Measurements from ENCODE around the gene USF3.
A peak's percentile ranks its signal among the peaks of the same experiment; 100 is the strongest.

The USF3 gene

DNA sequence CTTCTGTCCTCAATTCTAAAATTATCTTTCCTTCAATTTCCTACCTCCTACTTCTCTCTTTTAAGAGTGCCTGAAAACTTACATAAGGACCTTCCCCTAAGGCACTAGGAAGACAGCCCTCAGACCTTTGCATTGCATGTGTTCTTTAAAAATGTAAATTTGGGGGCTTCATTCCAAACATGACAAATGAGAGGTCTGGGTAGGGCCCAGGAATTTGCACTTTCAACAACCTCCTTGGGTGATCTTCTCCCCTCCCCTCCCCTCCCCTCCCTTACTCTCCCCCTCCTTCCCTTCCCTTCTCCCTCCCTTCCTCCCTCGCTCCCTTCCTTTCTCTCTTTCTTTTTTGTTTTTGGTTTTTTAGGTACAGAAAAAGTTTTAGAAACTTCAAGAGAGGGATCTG, 18.7 kb downstream of the USF3 start:
- Histone ChIP-seq H3K23ac (ENCODE audit: low read length) (no peak overlapping the region), H4K8ac (ENCODE audit: low read depth, low read length) (no peak overlapping the region), H3K18ac (ENCODE audit: low read length) (no peak overlapping the region), H3K79me1 (ENCODE audit: low read length) (no peaks in the 10 kb centered on the region), H2AK5ac (ENCODE audit: low read length) (no peak overlapping the region), H2BK15ac (replicated peaks; ENCODE audit: low read depth) (no peak overlapping the region), H3K4me2 (ENCODE audit: low read length) (no peak overlapping the region), H3K4me1 (ENCODE audit: control insufficient read depth, low read depth, low read length) (no peaks in the 10 kb centered on the region), H3K79me2 (ENCODE audit: control insufficient read depth, insufficient read depth, low read length) (no peaks in the 10 kb centered on the region), H2BK120ac (ENCODE audit: low read depth, low read length) (no peak overlapping the region), H4K5ac (ENCODE audit: low read length) (no peak overlapping the region), H3K36me3 (ENCODE audit: control insufficient read depth, insufficient read depth, low read length) (no peaks in the 10 kb centered on the region), H3K9ac (ENCODE audit: low read length) (no peak overlapping the region), H3K56ac (ENCODE audit: low read length) (no peak overlapping the region), H3K27me3 (ENCODE audit: insufficient read depth, low read length, poor library complexity) (no peaks in the 10 kb centered on the region), H3K4ac (ENCODE audit: low read depth, low read length) (no peak overlapping the region), H2BK5ac (ENCODE audit: low read length) (no peak overlapping the region), H3K27ac (ENCODE audit: low read depth, low read length) (no peak overlapping the region), H3K4me3 (ENCODE audit: low read length) (no peak overlapping the region)
- DNase-seq: peak; percentile 68
- no CpG with 5 or more reads among the region's 1 CpG for WGBS (ENCODE audit: extremely low coverage, insufficient coverage, low lambda C conversion rate)

DNA sequence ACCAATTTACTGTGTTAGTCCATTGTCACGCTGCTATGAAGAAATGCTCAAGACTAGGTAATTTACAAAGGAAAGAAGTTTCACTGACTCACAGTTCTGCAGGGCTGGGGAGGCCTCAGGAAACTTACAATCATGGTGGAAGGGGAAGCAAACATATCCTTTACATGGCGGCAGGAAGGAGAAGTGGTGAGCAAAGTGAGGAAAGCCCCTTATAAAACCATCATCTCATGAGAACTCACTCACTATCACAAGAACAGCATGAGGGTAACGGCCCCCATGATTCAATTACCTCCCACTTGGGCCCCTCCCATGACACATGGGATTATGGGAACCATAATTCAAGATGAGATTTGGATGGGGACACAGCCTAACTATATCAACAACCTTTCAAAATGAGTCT, 20.2 kb downstream of the USF3 start:
- H2BK5ac ChIP-seq (ENCODE audit: low read length): no peak overlapping the region
- H3K79me2 ChIP-seq (ENCODE audit: control insufficient read depth, insufficient read depth, low read length): no peaks in the 10 kb centered on the region
- H2AK5ac ChIP-seq (ENCODE audit: low read length): no peak overlapping the region
- H3K4me1 ChIP-seq (ENCODE audit: control insufficient read depth, low read depth, low read length): no peaks in the 10 kb centered on the region
- H3K36me3 ChIP-seq (ENCODE audit: control insufficient read depth, insufficient read depth, low read length): no peaks in the 10 kb centered on the region
- H4K5ac ChIP-seq (ENCODE audit: low read length): no peak overlapping the region
- WGBS (ENCODE audit: extremely low coverage, insufficient coverage, low lambda C conversion rate): no CpG with 5 or more reads among the region's 3 CpGs
- H3K56ac ChIP-seq (ENCODE audit: low read length): no peak overlapping the region
- H3K79me1 ChIP-seq (ENCODE audit: low read length): no peaks in the 10 kb centered on the region
- no peak overlapping the region for H2BK120ac ChIP-seq (ENCODE audit: low read depth, low read length)
- H3K27ac ChIP-seq (ENCODE audit: low read depth, low read length): no peak overlapping the region
- no peak overlapping the region for H2BK15ac ChIP-seq (replicated peaks; ENCODE audit: low read depth)
- H3K4me2 ChIP-seq (ENCODE audit: low read length): no peak overlapping the region
- no peak overlapping the region for H3K4me3 ChIP-seq (ENCODE audit: low read length)
- H3K27me3 ChIP-seq (ENCODE audit: insufficient read depth, low read length, poor library complexity): no peaks in the 10 kb centered on the region
- H3K23ac ChIP-seq (ENCODE audit: low read length): no peak overlapping the region
- no peak overlapping the region for H3K18ac ChIP-seq (ENCODE audit: low read length)
- H4K8ac ChIP-seq (ENCODE audit: low read depth, low read length): no peak overlapping the region
- H3K9ac ChIP-seq (ENCODE audit: low read length): no peak overlapping the region
- DNase-seq: no peak
- H3K4ac ChIP-seq (ENCODE audit: low read depth, low read length): no peak overlapping the region

DNA sequence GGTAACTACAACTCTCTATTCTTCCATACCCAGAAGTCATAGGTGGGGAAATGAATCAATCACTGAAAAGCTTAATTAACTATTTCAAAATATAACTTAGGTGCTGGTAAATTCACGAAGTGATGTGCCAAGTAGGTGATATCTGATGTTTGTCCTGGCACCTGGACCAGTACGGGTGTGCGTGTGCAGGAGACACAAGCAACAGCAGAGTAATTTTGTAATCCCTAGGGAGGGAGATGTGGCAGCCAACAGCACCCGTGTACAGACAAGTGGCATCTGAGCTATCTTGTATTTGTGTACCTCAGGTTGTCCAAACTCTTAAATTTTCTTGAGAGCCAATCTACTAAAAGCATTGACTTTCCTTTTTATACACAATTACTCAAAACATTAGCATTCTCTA, 22.8 kb downstream of the USF3 start:
- no peak overlapping the region for H3K27ac ChIP-seq (ENCODE audit: low read depth, low read length)
- no peaks in the 10 kb centered on the region for H3K4me1 ChIP-seq (ENCODE audit: control insufficient read depth, low read depth, low read length)
- no peak overlapping the region for H2BK120ac ChIP-seq (ENCODE audit: low read depth, low read length)
- H3K36me3 ChIP-seq (ENCODE audit: control insufficient read depth, insufficient read depth, low read length): no peaks in the 10 kb centered on the region
- H2AK5ac ChIP-seq (ENCODE audit: low read length): no peak overlapping the region
- H3K23ac ChIP-seq (ENCODE audit: low read length): no peak overlapping the region
- no peaks in the 10 kb centered on the region for H3K79me1 ChIP-seq (ENCODE audit: low read length)
- no peak for DNase-seq
- no peak overlapping the region for H3K4me2 ChIP-seq (ENCODE audit: low read length)
- no peak overlapping the region for H4K5ac ChIP-seq (ENCODE audit: low read length)
- no peaks in the 10 kb centered on the region for H3K79me2 ChIP-seq (ENCODE audit: control insufficient read depth, insufficient read depth, low read length)
- H3K4ac ChIP-seq (ENCODE audit: low read depth, low read length): no peak overlapping the region
- no peak overlapping the region for H3K56ac ChIP-seq (ENCODE audit: low read length)
- no peak overlapping the region for H3K18ac ChIP-seq (ENCODE audit: low read length)
- H4K8ac ChIP-seq (ENCODE audit: low read depth, low read length): no peak overlapping the region
- no peak overlapping the region for H3K9ac ChIP-seq (ENCODE audit: low read length)
- H2BK5ac ChIP-seq (ENCODE audit: low read length): no peak overlapping the region
- WGBS (ENCODE audit: extremely low coverage, insufficient coverage, low lambda C conversion rate): no CpG with 5 or more reads among the region's 4 CpGs
- H2BK15ac ChIP-seq (replicated peaks; ENCODE audit: low read depth): no peak overlapping the region
- no peaks in the 10 kb centered on the region for H3K27me3 ChIP-seq (ENCODE audit: insufficient read depth, low read length, poor library complexity)
- H3K4me3 ChIP-seq (ENCODE audit: low read length): no peak overlapping the region

GRCh38 chr3:113668015-113668414, 28.4 kb downstream of the USF3 start:
- Histone ChIP-seq H3K4ac (ENCODE audit: low read depth, low read length) (no peak overlapping the region), H2AK5ac (ENCODE audit: low read length) (no peak overlapping the region), H3K79me2 (ENCODE audit: control insufficient read depth, insufficient read depth, low read length) (no peaks in the 10 kb centered on the region), H4K5ac (ENCODE audit: low read length) (no peak overlapping the region), H2BK5ac (ENCODE audit: low read length) (no peak overlapping the region), H3K79me1 (ENCODE audit: low read length) (no peaks in the 10 kb centered on the region), H2BK15ac (replicated peaks; ENCODE audit: low read depth) (no peak overlapping the region), H3K56ac (ENCODE audit: low read length) (no peak overlapping the region), H3K18ac (ENCODE audit: low read length) (no peak overlapping the region), H3K4me3 (ENCODE audit: low read length) (no peak overlapping the region), H3K36me3 (ENCODE audit: control insufficient read depth, insufficient read depth, low read length) (no peaks in the 10 kb centered on the region), H3K4me1 (ENCODE audit: control insufficient read depth, low read depth, low read length) (no peaks in the 10 kb centered on the region), H2BK120ac (ENCODE audit: low read depth, low read length) (no peak overlapping the region), H4K8ac (ENCODE audit: low read depth, low read length) (no peak overlapping the region), H3K4me2 (ENCODE audit: low read length) (no peak overlapping the region), H3K9ac (ENCODE audit: low read length) (no peak overlapping the region), H3K27me3 (ENCODE audit: insufficient read depth, low read length, poor library complexity) (no peaks in the 10 kb centered on the region), H3K27ac (ENCODE audit: low read depth, low read length) (no peak overlapping the region), H3K23ac (ENCODE audit: low read length) (no peak overlapping the region)
- no CpG with 5 or more reads among the region's 4 CpGs for WGBS (ENCODE audit: extremely low coverage, insufficient coverage, low lambda C conversion rate)
- DNase-seq: no peak

DNA sequence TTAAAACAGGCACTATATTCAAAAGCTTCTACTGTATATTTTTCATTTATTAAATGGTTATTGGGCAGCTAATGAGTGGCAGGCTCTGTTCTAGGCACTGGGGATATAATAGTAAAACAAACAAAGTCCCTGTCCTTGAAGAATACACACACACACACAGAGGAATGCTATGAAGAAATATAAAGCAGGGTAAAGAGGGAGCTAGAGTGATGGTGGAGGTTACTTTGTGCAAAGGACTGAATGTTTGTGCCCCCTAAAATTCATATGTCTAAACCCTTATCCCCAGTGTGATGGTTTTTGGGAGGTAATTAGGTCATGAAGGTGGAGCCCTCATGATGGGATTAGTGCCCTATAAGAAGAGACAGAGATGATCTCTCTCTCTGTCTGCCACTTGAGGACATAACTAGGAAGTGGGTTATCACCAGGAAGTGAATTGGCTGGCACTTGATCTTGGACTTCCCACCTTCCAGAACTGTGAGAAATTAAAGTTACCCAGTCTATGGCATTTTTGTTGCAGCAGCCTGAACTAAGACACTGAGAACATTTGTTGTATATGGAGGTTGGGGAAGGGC, 31.8 kb downstream of the USF3 start:
- no peak overlapping the region for H2AK5ac ChIP-seq (ENCODE audit: low read length)
- H3K4ac ChIP-seq (ENCODE audit: low read depth, low read length): no peak overlapping the region
- H3K79me1 ChIP-seq (ENCODE audit: low read length): no peaks in the 10 kb centered on the region
- no peak overlapping the region for H3K9ac ChIP-seq (ENCODE audit: low read length)
- no peak overlapping the region for H3K56ac ChIP-seq (ENCODE audit: low read length)
- no peak overlapping the region for H3K4me2 ChIP-seq (ENCODE audit: low read length)
- no peak overlapping the region for H2BK120ac ChIP-seq (ENCODE audit: low read depth, low read length)
- no peak for DNase-seq
- no peak overlapping the region for H3K4me3 ChIP-seq (ENCODE audit: low read length)
- H3K27me3 ChIP-seq (ENCODE audit: insufficient read depth, low read length, poor library complexity): no peaks in the 10 kb centered on the region
- no peak overlapping the region for H2BK5ac ChIP-seq (ENCODE audit: low read length)
- H3K18ac ChIP-seq (ENCODE audit: low read length): no peak overlapping the region
- no peaks in the 10 kb centered on the region for H3K79me2 ChIP-seq (ENCODE audit: control insufficient read depth, insufficient read depth, low read length)
- no peaks in the 10 kb centered on the region for H3K4me1 ChIP-seq (ENCODE audit: control insufficient read depth, low read depth, low read length)
- H3K27ac ChIP-seq (ENCODE audit: low read depth, low read length): no peak overlapping the region
- no peaks in the 10 kb centered on the region for H3K36me3 ChIP-seq (ENCODE audit: control insufficient read depth, insufficient read depth, low read length)
- no peak overlapping the region for H2BK15ac ChIP-seq (replicated peaks; ENCODE audit: low read depth)
- no peak overlapping the region for H3K23ac ChIP-seq (ENCODE audit: low read length)
- no peak overlapping the region for H4K5ac ChIP-seq (ENCODE audit: low read length)
- no peak overlapping the region for H4K8ac ChIP-seq (ENCODE audit: low read depth, low read length)

DNA sequence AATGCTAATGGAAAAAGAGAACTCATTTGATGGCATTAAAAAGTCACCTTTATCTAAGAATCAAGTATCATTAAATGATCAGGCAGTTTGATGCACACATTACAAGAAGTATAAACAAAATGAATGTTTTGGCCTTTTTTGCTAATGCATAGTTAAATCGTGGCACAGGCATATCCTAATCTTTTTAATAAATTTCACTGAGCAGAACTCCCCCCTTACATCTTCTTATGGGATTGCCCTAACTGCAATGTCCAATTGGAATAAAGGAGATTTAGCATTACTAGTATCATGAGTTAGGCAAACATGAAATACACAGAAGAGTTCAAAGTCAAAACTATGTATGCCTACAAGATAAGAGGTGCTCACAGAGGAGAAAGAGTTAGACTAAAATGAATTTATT, 32.7 kb downstream of the USF3 start:
- Histone ChIP-seq H3K4me3 (ENCODE audit: low read length) (no peak overlapping the region), H2AK5ac (ENCODE audit: low read length) (no peak overlapping the region), H3K23ac (ENCODE audit: low read length) (no peak overlapping the region), H3K56ac (ENCODE audit: low read length) (no peak overlapping the region), H3K27me3 (ENCODE audit: insufficient read depth, low read length, poor library complexity) (no peaks in the 10 kb centered on the region), H3K9ac (ENCODE audit: low read length) (no peak overlapping the region), H4K8ac (ENCODE audit: low read depth, low read length) (no peak overlapping the region), H3K4ac (ENCODE audit: low read depth, low read length) (no peak overlapping the region), H3K79me2 (ENCODE audit: control insufficient read depth, insufficient read depth, low read length) (no peaks in the 10 kb centered on the region), H3K18ac (ENCODE audit: low read length) (no peak overlapping the region), H2BK15ac (replicated peaks; ENCODE audit: low read depth) (no peak overlapping the region), H4K5ac (ENCODE audit: low read length) (no peak overlapping the region), H2BK5ac (ENCODE audit: low read length) (no peak overlapping the region), H3K4me1 (ENCODE audit: control insufficient read depth, low read depth, low read length) (no peaks in the 10 kb centered on the region), H2BK120ac (ENCODE audit: low read depth, low read length) (no peak overlapping the region), H3K79me1 (ENCODE audit: low read length) (no peaks in the 10 kb centered on the region), H3K27ac (ENCODE audit: low read depth, low read length) (no peak overlapping the region), H3K36me3 (ENCODE audit: control insufficient read depth, insufficient read depth, low read length) (no peaks in the 10 kb centered on the region), H3K4me2 (ENCODE audit: low read length) (no peak overlapping the region)
- DNase-seq: no peak
- whole genome bisulfite sequencing (ENCODE audit: extremely low coverage, insufficient coverage, low lambda C conversion rate): no CpG with 5 or more reads among the region's 1 CpG
